Measurements from ENCODE around the gene DCLK1. TPM values are rescaled to one million over a fixed set of nuclear protein-coding genes. Genes with fewer than 3 reads are reported as not detected.
A peak's percentile ranks its signal among the peaks of the same experiment; 100 is the strongest.

Gene DCLK1
- total RNA-seq, 4 donors from 2014 or later = 4.4 to 102 (median 13.3) TPM

GRCh38 chr13:35882722-35883497, 248.3 kb downstream of the DCLK1 start:
- Histone ChIP-seq H3K27ac (peak overlapping the region; percentile 32 to 75), H3K4me1 (peaks cover under 1 to 7% of the 10 kb centered on the region in 2 donors), H3K4me3 (no peak overlapping the region), H3K36me3 (no peaks in the 10 kb centered on the region), H3K9me3 (no peaks in the 10 kb centered on the region), H3K27me3 (no peaks in the 10 kb centered on the region)
- TF ChIP-seq CTCF (IDR thresholded peaks at IDR 0.05) (no peak), POLR2A (IDR thresholded peaks at IDR 0.05) (no peak)
- DNase-seq = no peak
- intact Hi-C loops (cut with DNase I; ENCODE audit: low total_unique reads) = no loop called here

GRCh38 chr13:35881360-35881759, 249.8 kb downstream of the DCLK1 start:
- Histone ChIP-seq H3K27ac (peak overlapping the region in 1 of 2 donors; percentile 75), H3K4me3 (no peak overlapping the region), H3K27me3 (no peaks in the 10 kb centered on the region), H3K36me3 (no peaks in the 10 kb centered on the region), H3K4me1 (no peaks in the 10 kb centered on the region), H3K9me3 (no peaks in the 10 kb centered on the region)
- intact Hi-C loops (cut with DNase I; ENCODE audit: low total_unique reads) = no loop called here
- no peak for DNase-seq
- TF ChIP-seq CTCF (IDR thresholded peaks at IDR 0.05) (no peak), POLR2A (IDR thresholded peaks at IDR 0.05) (no peak)

- Histone ChIP-seq H3K4me1 (no peaks in the 10 kb centered on the region), H3K27me3 (no peaks in the 10 kb centered on the region), H3K9me3 (no peaks in the 10 kb centered on the region), H3K4me3 (no peak overlapping the region), H3K27ac (no peak overlapping the region), H3K36me3 (no peaks in the 10 kb centered on the region)
- intact Hi-C loops (cut with DNase I; ENCODE audit: low total_unique reads) = no loop called here
- no peak for DNase-seq
- no peak for TF ChIP-seq POLR2A (IDR thresholded peaks at IDR 0.05)
Observed at GRCh38 chr13:35879111-35879510, 252.1 kb downstream of the DCLK1 start.

GRCh38 chr13:35876601-35877000, 254.6 kb downstream of the DCLK1 start:
- H3K36me3 ChIP-seq = no peaks in the 10 kb centered on the region
- intact Hi-C loops (cut with DNase I; ENCODE audit: low total_unique reads) = no loop called here
- no peaks in the 10 kb centered on the region for H3K27me3 ChIP-seq
- no peak for DNase-seq
- H3K27ac ChIP-seq = peak overlapping the region in 1 of 2 donors; percentile 64
- TF ChIP-seq CTCF (IDR thresholded peaks at IDR 0.05) (no peak), POLR2A (IDR thresholded peaks at IDR 0.05) (no peak)
- H3K9me3 ChIP-seq = no peaks in the 10 kb centered on the region
- no peak overlapping the region for H3K4me3 ChIP-seq
- H3K4me1 ChIP-seq = no peaks in the 10 kb centered on the region

GRCh38 chr13:35874704-35875103, 256.5 kb downstream of the DCLK1 start:
- H3K9me3 ChIP-seq = no peaks in the 10 kb centered on the region
- no peaks in the 10 kb centered on the region for H3K4me1 ChIP-seq
- DNase-seq = no peak
- peak overlapping the region in 1 of 2 donors; percentile 70 for H3K27ac ChIP-seq
- no peak for TF ChIP-seq POLR2A (IDR thresholded peaks at IDR 0.05)
- no peak for TF ChIP-seq CTCF (IDR thresholded peaks at IDR 0.05)
- H3K36me3 ChIP-seq = no peaks in the 10 kb centered on the region
- no peak overlapping the region for H3K4me3 ChIP-seq
- no peaks in the 10 kb centered on the region for H3K27me3 ChIP-seq
- intact Hi-C loops (cut with DNase I; ENCODE audit: low total_unique reads) = no loop called here

All from uterus (tissue), 4 donors.